GM23248 (cell line): ENCODE measurements around the gene ZNF391. TPM values are rescaled to one million over a fixed set of nuclear protein-coding genes. Genes with fewer than 3 reads are reported as not detected.
"Not testable (repeated sequence)": the region's sequence is repeated elsewhere in the genome, so short reads cannot be mapped to it uniquely, and the experiment has no call there.

Source experiments
- DNase-seq: peaks from one replicate; pipeline ENCODE4 v3.0.0-alpha.2; 2015
- H2AFZ ChIP-seq: fragments of 200-600 bp; sonication (generic); 2 replicates; pipeline ENCODE4 v1.6.1; 2016; ENCODE audit warnings: antibody characterized with exemption
- H3F3A ChIP-seq: fragments of 200-600 bp; sonication (generic); 2 replicates; pipeline ENCODE4 v1.6.1; 2016; ENCODE audit warnings: mild to moderate bottlenecking, antibody characterized with exemption, mixed run types; ENCODE audit not compliant: insufficient read depth
- H3K27ac ChIP-seq: fragments of 200-600 bp; sonication (generic); 2 replicates; pipeline ENCODE4 v1.5.1; 2016; ENCODE audit warnings: mild to moderate bottlenecking
- H3K27me3 ChIP-seq: fragments of 200-600 bp; sonication (generic); replicated peaks from 2 replicates; pipeline ENCODE4 v1.6.1; 2016; ENCODE audit warnings: mild to moderate bottlenecking; ENCODE audit not compliant: insufficient read depth
- H3K36me3 ChIP-seq: fragments of 200-600 bp; sonication (generic); 2 replicates; pipeline ENCODE4 v1.6.1; 2016; ENCODE audit warnings: low read depth, mild to moderate bottlenecking
- H3K4me1 ChIP-seq: fragments of 200-600 bp; sonication (generic); 2 replicates; pipeline ENCODE4 v1.6.1; 2016; ENCODE audit warnings: mild to moderate bottlenecking; ENCODE audit not compliant: insufficient read depth
- H3K4me2 ChIP-seq: fragments of 200-600 bp; sonication (generic); one replicate; pipeline ENCODE4 v1.6.1; 2016; ENCODE audit warnings: mild to moderate bottlenecking; ENCODE audit not compliant: unreplicated experiment
- H3K4me3 ChIP-seq: fragments of 200-600 bp; sonication (generic); 2 replicates; pipeline ENCODE4 v1.5.1; 2016; ENCODE audit warnings: mild to moderate bottlenecking
- H3K79me2 ChIP-seq: fragments of 200-600 bp; sonication (generic); 2 replicates; pipeline ENCODE4 v1.6.1; 2016; ENCODE audit warnings: mild to moderate bottlenecking; ENCODE audit not compliant: insufficient read depth
- H3K9ac ChIP-seq: fragments of 200-600 bp; sonication (generic); 2 replicates; pipeline ENCODE4 v1.6.1; 2016; ENCODE audit warnings: mild to moderate bottlenecking
- H3K9me2 ChIP-seq: fragments of 200-600 bp; sonication (generic); 2 replicates; pipeline ENCODE4 v1.6.1; 2016; ENCODE audit warnings: mixed run types, mild to moderate bottlenecking, moderate library complexity; ENCODE audit not compliant: insufficient read depth
- H3K9me3 ChIP-seq: fragments of 200-600 bp; sonication (generic); one replicate; pipeline ENCODE4 v1.6.1; 2017; ENCODE audit warnings: low read depth
- H4K20me1 ChIP-seq: fragments of 200-600 bp; sonication (generic); 2 replicates; pipeline ENCODE4 v1.6.0; 2016; ENCODE audit not compliant: insufficient read depth
- EZH2 ChIP-seq: fragments of 200-600 bp; sonication (generic); IDR thresholded peaks from 2 replicates; pipeline ENCODE4 v1.6.1; 2018; ENCODE audit warnings: antibody characterized with exemption, mild to moderate bottlenecking; ENCODE audit not compliant: insufficient read depth, poor library complexity, severe bottlenecking
- EZH2phosphoT487 ChIP-seq: fragments of 200-600 bp; sonication (generic); IDR thresholded peaks from 2 replicates; pipeline ENCODE4 v1.6.1; 2018; ENCODE audit warnings: antibody characterized with exemption, moderate library complexity, mild to moderate bottlenecking, low read depth; ENCODE audit not compliant: insufficient read depth
- WGBS, 2 experiments: methylation state at CpG; one replicate each; pipeline ENCODE4 v1.1.6; 2015 to 2017; ENCODE audit warnings: low lambda C conversion rate in 2 of 2, low coverage in 1 of 2; ENCODE audit errors: missing lambda C conversion rate in 2 of 2; 5-methylcytosine and 5-hydroxymethylcytosine counted together
- in situ Hi-C: fragments of 300-500 bp; cut with MboI; formaldehyde crosslinking; loops from 2 replicates; pipeline ENCODE4 v1.15.0; 2020
- polyA plus RNA-seq: library from polyadenylated mRNA; unstranded; fragments of >200 nt; fragmentation: Nextera tagmentation; extraction: Ambion mirVana; gene quantifications from 2 replicates; pipeline ENCODE4 v1.2.1, GENCODE V29; 2016
- total RNA-seq: library from RNA; depleted of rRNA; stranded (reverse); fragments of >200 nt; shearing (Covaris generic); gene quantifications from 2 replicates; pipeline ENCODE4 v1.2.3, GENCODE V29; 2014

Gene ZNF391
- total and polyA plus RNA-seq, 2 experiments from 2014 or later = 1.4 to 2.3 TPM

DNA sequence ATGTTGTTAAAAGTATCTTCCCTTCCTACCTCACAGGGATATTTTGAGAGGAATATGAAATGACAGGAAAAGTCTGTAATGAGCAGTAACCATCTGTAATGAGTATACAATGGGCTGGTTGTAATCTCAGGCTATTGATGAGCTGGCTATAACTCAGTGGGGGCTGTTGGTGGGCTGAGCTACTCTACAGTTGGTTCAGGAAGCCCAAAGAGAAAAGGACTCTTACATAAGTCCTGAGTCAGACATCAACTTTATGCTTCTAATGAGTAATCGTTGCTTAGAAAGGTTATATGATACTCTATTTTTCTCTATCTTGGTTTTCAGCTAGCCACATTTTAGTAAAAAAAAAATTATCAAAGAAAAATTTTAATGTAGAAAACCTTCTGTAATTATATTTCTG is 26.4 kb downstream of the ZNF391 start:
- Histone ChIP-seq H3K79me2 (no peaks in the 10 kb centered on the region), H3K36me3 (no peaks in the 10 kb centered on the region), H2AFZ (no peak overlapping the region), H3K9ac (no peak overlapping the region), H3K27ac (no peak overlapping the region), H4K20me1 (no peaks in the 10 kb centered on the region), H3K4me1 (no peaks in the 10 kb centered on the region), H3K4me2 (no peak overlapping the region), H3F3A (no peaks in the 10 kb centered on the region), H3K9me3 (no peaks in the 10 kb centered on the region), H3K4me3 (no peak overlapping the region), H3K9me2 (no peaks in the 10 kb centered on the region), H3K27me3 (no peaks in the 10 kb centered on the region)
- WGBS, 2 experiments = 55 to 56% methylated on average over 1 of the region's 1 CpG
- no peak for TF ChIP-seq EZH2
- no peak for TF ChIP-seq EZH2phosphoT487
- DNase-seq = no peak
- in situ Hi-C loops = no loop called here

DNA sequence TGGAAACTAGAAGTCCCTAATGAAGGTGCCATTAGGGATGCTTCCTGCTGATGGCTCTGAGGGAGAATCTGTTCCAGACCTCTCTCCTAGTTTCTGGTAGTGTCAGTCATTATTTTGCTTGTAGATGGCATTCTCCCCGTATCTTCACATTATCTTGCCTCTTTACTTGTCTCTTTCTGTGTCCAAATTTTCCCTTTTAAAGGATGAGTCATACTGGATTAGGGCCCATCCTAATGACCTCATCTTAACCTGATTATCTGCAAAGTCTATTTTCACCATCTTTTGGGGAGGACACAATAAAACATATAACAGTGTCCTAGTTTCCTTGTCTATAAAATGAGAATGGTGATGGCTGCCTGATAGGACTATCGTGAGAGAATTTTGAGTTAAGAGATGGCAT is 27.3 kb downstream of the ZNF391 start:
- no peak overlapping the region for H3K27ac ChIP-seq
- H3K27me3 ChIP-seq = no peaks in the 10 kb centered on the region
- no peak overlapping the region for H2AFZ ChIP-seq
- no peak overlapping the region for H3K4me2 ChIP-seq
- in situ Hi-C loops = no loop called here
- no peak overlapping the region for H3K4me3 ChIP-seq
- WGBS, 2 experiments = 31 to 32% methylated on average over 2 of the region's 2 CpGs
- H3K9me3 ChIP-seq = no peaks in the 10 kb centered on the region
- H3K9me2 ChIP-seq = no peaks in the 10 kb centered on the region
- no peaks in the 10 kb centered on the region for H3K79me2 ChIP-seq
- no peak overlapping the region for H3K9ac ChIP-seq
- H4K20me1 ChIP-seq = no peaks in the 10 kb centered on the region
- H3F3A ChIP-seq = no peaks in the 10 kb centered on the region
- no peaks in the 10 kb centered on the region for H3K36me3 ChIP-seq
- peak; percentile 2 for DNase-seq
- TF ChIP-seq EZH2phosphoT487 = no peak
- TF ChIP-seq EZH2 = no peak
- H3K4me1 ChIP-seq = no peaks in the 10 kb centered on the region

DNA sequence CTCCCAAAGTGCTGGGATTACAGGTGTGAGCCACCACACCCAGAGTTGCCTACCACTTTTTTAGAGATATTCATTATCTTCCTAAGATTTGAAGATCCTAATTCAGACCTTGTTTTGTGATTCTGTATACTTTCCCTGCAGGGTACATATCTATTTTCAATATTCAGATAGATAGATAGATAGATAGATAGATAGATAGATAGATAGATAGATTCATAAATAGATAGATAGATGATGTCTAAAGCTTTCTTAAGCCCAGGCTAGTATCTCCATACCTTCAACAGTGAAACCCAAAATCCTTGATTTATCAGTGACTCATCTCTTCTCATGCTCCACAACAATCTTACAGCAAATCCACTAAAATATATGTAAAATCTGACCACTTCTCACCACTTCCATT is 30.8 kb downstream of the ZNF391 start:
- Histone ChIP-seq H2AFZ (no peak overlapping the region), H3K9ac (no peak overlapping the region), H3K4me1 (no peaks in the 10 kb centered on the region), H3K4me3 (no peak overlapping the region), H3K27me3 (no peaks in the 10 kb centered on the region), H3K79me2 (no peaks in the 10 kb centered on the region), H3K9me2 (no peaks in the 10 kb centered on the region), H3F3A (no peaks in the 10 kb centered on the region), H3K4me2 (no peak overlapping the region), H3K9me3 (no peaks in the 10 kb centered on the region), H4K20me1 (no peaks in the 10 kb centered on the region), H3K27ac (no peak overlapping the region), H3K36me3 (no peaks in the 10 kb centered on the region)
- no peak for TF ChIP-seq EZH2phosphoT487
- no peak for TF ChIP-seq EZH2
- no peak for DNase-seq
- in situ Hi-C loops = no loop called here

DNA sequence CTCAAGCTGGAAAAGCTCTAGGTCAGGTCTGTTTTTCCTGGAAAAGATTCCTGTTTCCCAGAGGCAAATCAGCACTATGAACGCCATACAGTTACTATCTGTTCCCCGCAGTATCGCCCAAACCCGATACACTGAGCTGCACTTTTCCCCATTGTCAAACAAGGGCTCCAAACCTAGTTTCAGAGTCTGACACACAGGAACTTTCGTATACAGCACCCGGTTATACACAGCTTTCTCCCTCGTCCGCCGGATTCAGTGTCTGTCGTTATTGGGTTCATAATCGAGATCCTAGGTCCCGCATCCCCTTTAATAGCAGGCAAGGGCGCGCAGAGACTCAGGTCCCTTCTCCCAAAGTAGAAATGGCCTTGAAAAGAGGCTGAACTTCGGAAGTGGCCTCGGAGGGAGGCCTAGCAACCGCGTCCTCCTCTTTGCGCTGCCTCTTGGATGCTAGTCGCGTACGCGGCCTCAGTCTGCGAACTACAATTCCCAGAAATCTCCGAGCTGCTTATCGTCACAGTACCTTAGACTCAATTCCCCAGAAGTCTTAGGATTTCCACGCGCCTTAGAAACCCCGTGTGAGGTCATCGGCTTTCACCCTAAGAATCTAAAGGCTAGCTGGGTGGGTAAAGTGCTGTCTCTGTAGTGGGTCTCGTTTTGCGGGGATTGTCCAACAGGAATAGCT is 34.2 kb downstream of the ZNF391 start:
- Histone ChIP-seq H2AFZ (no peak overlapping the region; the same call in 1 of the 2 replicates), H3K4me3 (peak overlapping the region; percentile 22; the same call in 1 of the 2 replicates), H3K79me2 (no peaks in the 10 kb centered on the region), H3K9me2 (no peaks in the 10 kb centered on the region), H4K20me1 (no peaks in the 10 kb centered on the region), H3K4me2 (no peak overlapping the region), H3K9me3 (no peaks in the 10 kb centered on the region), H3K4me1 (no peaks in the 10 kb centered on the region), H3K9ac (no peak overlapping the region), H3K27me3 (no peaks in the 10 kb centered on the region), H3K27ac (no peak overlapping the region), H3K36me3 (no peaks in the 10 kb centered on the region), H3F3A (no peaks in the 10 kb centered on the region)
- DNase-seq = peak; percentile 23
- TF ChIP-seq EZH2 = no peak
- no peak for TF ChIP-seq EZH2phosphoT487
- 35 to 39% methylated on average over 32 of the region's 32 CpGs for WGBS, 2 experiments
- in situ Hi-C loops = no loop called here

DNA sequence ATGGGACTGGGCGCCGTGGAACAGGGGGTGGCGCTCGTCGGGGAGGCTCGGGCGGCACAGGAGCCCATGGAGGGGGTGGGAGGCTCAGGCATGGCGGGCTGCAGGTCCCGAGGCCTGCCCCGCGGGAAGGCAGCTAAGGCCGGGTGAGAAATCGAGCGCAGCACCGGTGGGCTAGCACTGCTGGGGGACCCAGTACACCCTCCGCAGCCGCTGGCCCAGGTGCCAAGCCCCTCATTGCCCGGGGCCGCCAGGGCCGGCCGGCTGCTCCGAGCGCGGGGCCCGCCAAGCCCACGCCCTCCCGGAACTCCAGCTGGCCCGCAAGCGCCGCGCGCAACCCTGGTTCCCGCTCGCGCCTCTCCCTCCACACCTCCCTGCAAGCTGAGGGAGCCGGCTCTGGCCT is 36.3 kb downstream of the ZNF391 start:
- H3K36me3 ChIP-seq, DNase-seq, H3K9ac ChIP-seq, H3K9me2 ChIP-seq, in situ Hi-C loops, H3F3A ChIP-seq, H3K4me1 ChIP-seq, H2AFZ ChIP-seq, H3K4me2 ChIP-seq, H3K27ac ChIP-seq, H3K4me3 ChIP-seq, H4K20me1 ChIP-seq, H3K27me3 ChIP-seq, H3K9me3 ChIP-seq, H3K79me2 ChIP-seq: not testable (repeated sequence)
- WGBS, 2 experiments = 81% methylated on average over 20 to 25 of the region's 36 CpGs
